Progenitor cell of endocrine pancreas (in vitro differentiated cells): ENCODE measurements around the gene LYRM2. TPM values are rescaled to one million over a fixed set of nuclear protein-coding genes. Genes with fewer than 3 reads are reported as not detected.
"Not testable (repeated sequence)": the region's sequence is repeated elsewhere in the genome, so short reads cannot be mapped to it uniquely, and the experiment has no call there.

Source experiments
- DNase-seq: peaks from one replicate; pipeline ENCODE4 v3.0.0; 2021; ENCODE audit warnings: low spot score; ENCODE audit not compliant: unreplicated experiment
- H3K27ac Mint-ChIP-seq: 2 replicates; pipeline ENCODE4 v1.8.0; 2021; ENCODE audit warnings: mild to moderate bottlenecking, moderate library complexity, mixed read lengths
- H3K27me3 Mint-ChIP-seq: 2 replicates; pipeline ENCODE4 v1.8.0; 2021; ENCODE audit warnings: mixed read lengths
- H3K36me3 Mint-ChIP-seq: 2 replicates; pipeline ENCODE4 v1.8.0; 2022; ENCODE audit warnings: mixed read lengths; ENCODE audit not compliant: insufficient read depth
- H3K4me1 Mint-ChIP-seq: 2 replicates; pipeline ENCODE4 v1.8.0; 2021; ENCODE audit warnings: low read depth, mixed read lengths
- H3K4me3 Mint-ChIP-seq: 2 replicates; pipeline ENCODE4 v1.8.0; 2021; ENCODE audit warnings: low read depth, mild to moderate bottlenecking, moderate library complexity, mixed read lengths
- H3K9me3 Mint-ChIP-seq: 2 replicates; pipeline ENCODE4 v1.8.0; 2021; ENCODE audit warnings: low read depth, mixed read lengths
- CTCF ChIP-seq: fragments of 200-600 bp; sonication (generic); IDR thresholded peaks from one replicate; pipeline ENCODE4 v1.5.0; 2021; ENCODE audit warnings: antibody characterized with exemption, mild to moderate bottlenecking; ENCODE audit not compliant: unreplicated experiment
- total RNA-seq: library from RNA; stranded (reverse); gene quantifications from 2 replicates; pipeline ENCODE4 v1.2.1, GENCODE V29; 2021

Gene LYRM2
- total RNA-seq, 1 donor from 2014 or later, result 46.5 TPM

- no peak for DNase-seq
- H3K27me3 Mint-ChIP-seq, result no peaks in the 10 kb centered on the region
- peak overlapping the region; percentile 27 for H3K27ac Mint-ChIP-seq
- H3K36me3 Mint-ChIP-seq, result peaks cover 19% of the 10 kb centered on the region
- H3K4me1 Mint-ChIP-seq, result no peaks in the 10 kb centered on the region
- H3K9me3 Mint-ChIP-seq, result no peaks in the 10 kb centered on the region
- H3K4me3 Mint-ChIP-seq, result no peak overlapping the region
- TF ChIP-seq CTCF, result no peak
Observed at GRCh38 chr6:89644864-89645263, 6.3 kb upstream of the LYRM2 start.

GRCh38 chr6:89643406-89643805 is 4.9 kb upstream of the LYRM2 start:
- Mint-ChIP-seq H3K36me3 (peaks cover 19% of the 10 kb centered on the region), H3K9me3 (no peaks in the 10 kb centered on the region), H3K4me3 (no peak overlapping the region), H3K27ac (no peak overlapping the region), H3K27me3 (no peaks in the 10 kb centered on the region), H3K4me1 (peaks cover 7% of the 10 kb centered on the region)
- no peak for TF ChIP-seq CTCF
- DNase-seq, result no peak

- H3K4me3 Mint-ChIP-seq, result no peak overlapping the region
- H3K36me3 Mint-ChIP-seq, result peaks cover 18% of the 10 kb centered on the region
- H3K27me3 Mint-ChIP-seq, result no peaks in the 10 kb centered on the region
- peaks cover 10% of the 10 kb centered on the region for H3K4me1 Mint-ChIP-seq
- TF ChIP-seq CTCF, result no peak
- DNase-seq, result no peak
- no peaks in the 10 kb centered on the region for H3K9me3 Mint-ChIP-seq
- no peak overlapping the region for H3K27ac Mint-ChIP-seq
Observed at GRCh38 chr6:89642956-89643355, 4.4 kb upstream of the LYRM2 start.

- not testable (repeated sequence) for DNase-seq, H3K9me3 Mint-ChIP-seq, H3K27ac Mint-ChIP-seq, H3K4me3 Mint-ChIP-seq, H3K27me3 Mint-ChIP-seq
- peaks cover 14% of the 10 kb centered on the region for H3K4me1 Mint-ChIP-seq
- H3K36me3 Mint-ChIP-seq, result peaks cover 12% of the 10 kb centered on the region
Observed at GRCh38 chr6:89641581-89641980, 3.0 kb upstream of the LYRM2 start.

GRCh38 chr6:89640804-89641203 is 2.3 kb upstream of the LYRM2 start:
- TF ChIP-seq CTCF, result no peak
- no peak overlapping the region for H3K27ac Mint-ChIP-seq
- H3K4me1 Mint-ChIP-seq, result peaks cover 14% of the 10 kb centered on the region
- DNase-seq, result no peak
- no peaks in the 10 kb centered on the region for H3K9me3 Mint-ChIP-seq
- no peak overlapping the region for H3K4me3 Mint-ChIP-seq
- no peaks in the 10 kb centered on the region for H3K27me3 Mint-ChIP-seq
- peaks cover 13% of the 10 kb centered on the region for H3K36me3 Mint-ChIP-seq

- Mint-ChIP-seq H3K4me3 (peak overlapping the region; percentile 84), H3K36me3 (peaks cover 11% of the 10 kb centered on the region), H3K4me1 (peaks cover 14% of the 10 kb centered on the region), H3K27me3 (no peaks in the 10 kb centered on the region), H3K27ac (peak overlapping the region; percentile 97), H3K9me3 (no peaks in the 10 kb centered on the region)
- DNase-seq, result no peak
- TF ChIP-seq CTCF, result no peak
Observed at GRCh38 chr6:89637960-89638319, 607 bp downstream of the LYRM2 start.

GRCh38 chr6:89636412-89636811 is 2.1 kb downstream of the LYRM2 start:
- Mint-ChIP-seq H3K4me1 (peaks cover 14% of the 10 kb centered on the region), H3K4me3 (peak overlapping the region; percentile 24)
- not testable (repeated sequence) for H3K36me3 Mint-ChIP-seq, H3K27me3 Mint-ChIP-seq, DNase-seq, H3K27ac Mint-ChIP-seq, H3K9me3 Mint-ChIP-seq
